ENCODE results near the gene ERO1A.

Gene ERO1A

DNA sequence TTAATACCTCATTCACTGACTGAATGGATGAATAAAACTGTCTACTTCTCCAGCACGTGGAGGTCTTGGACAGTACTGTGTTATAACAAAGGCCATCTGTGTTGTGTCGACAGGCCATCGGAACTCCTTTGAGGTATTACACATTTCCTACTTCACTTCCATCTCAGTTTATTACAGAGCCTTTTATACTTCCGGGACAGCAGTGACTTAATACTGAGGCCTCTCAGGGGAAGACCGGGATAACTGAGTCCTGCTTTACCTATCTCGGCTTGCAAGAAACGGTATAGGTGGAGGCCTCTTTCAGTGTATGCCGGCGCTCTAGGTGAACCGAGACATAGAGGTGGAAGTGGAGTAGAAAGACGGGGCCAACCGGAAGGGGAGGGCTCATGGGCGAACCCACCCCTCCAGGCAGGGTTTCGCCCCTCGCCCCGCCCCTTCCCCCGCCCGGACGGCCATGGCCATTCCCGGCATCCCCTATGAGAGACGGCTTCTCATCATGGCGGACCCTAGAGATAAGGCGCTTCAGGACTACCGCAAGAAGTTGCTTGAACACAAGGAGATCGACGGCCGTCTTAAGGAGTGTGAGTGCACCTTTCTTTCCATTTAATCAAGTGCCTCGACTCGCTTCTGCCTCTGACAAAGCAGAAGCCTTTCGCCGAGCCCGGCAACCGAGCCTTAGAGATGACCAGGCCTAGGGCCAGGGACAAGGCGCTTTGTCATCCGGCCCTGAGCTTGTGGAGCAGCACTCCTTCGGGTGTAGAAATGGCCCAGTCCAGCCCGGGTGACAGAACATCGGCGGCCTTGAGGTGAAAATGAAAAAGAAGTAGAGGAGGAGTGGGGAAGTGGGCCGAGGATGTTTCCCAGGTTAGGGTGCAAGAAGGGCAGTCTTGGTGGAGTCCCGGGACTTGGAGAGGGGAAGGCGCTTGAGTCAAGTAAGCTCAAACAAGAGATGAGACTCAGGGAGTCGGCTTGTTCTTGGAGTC, 11.7 kb upstream of the ERO1A start, which contains the start of gene PSMC6:
TSS of gene PSMC6 (plus strand) at position 477 of the 983 bp plus-strand sequence. CDS start at position 497, 20 bp downstream.
- H3K9ac ChIP-seq = peak within 1 kb of the TSS; percentile 59
- peak within 1 kb of the TSS; percentile 85 for H3K4me2 ChIP-seq (ENCODE audit: low read length)
- TF ChIP-seq, protein P1, sequence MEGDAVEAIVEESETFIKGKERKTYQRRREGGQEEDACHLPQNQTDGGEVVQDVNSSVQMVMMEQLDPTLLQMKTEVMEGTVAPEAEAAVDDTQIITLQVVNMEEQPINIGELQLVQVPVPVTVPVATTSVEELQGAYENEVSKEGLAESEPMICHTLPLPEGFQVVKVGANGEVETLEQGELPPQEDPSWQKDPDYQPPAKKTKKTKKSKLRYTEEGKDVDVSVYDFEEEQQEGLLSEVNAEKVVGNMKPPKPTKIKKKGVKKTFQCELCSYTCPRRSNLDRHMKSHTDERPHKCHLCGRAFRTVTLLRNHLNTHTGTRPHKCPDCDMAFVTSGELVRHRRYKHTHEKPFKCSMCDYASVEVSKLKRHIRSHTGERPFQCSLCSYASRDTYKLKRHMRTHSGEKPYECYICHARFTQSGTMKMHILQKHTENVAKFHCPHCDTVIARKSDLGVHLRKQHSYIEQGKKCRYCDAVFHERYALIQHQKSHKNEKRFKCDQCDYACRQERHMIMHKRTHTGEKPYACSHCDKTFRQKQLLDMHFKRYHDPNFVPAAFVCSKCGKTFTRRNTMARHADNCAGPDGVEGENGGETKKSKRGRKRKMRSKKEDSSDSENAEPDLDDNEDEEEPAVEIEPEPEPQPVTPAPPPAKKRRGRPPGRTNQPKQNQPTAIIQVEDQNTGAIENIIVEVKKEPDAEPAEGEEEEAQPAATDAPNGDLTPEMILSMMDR (IDR thresholded peaks at IDR 0.05) = no peak
- peaks cover 17% of the 10 kb centered on the region for H3K4me1 ChIP-seq
- no peaks in the 10 kb centered on the region for H3K9me3 ChIP-seq (ENCODE audit: control insufficient read depth, low read length)
- peak within 1 kb of the TSS; percentile 99 for H2AFZ ChIP-seq
- peaks cover 15% of the 10 kb centered on the region for H3K79me2 ChIP-seq
- no peaks in the 10 kb centered on the region for H3K27me3 ChIP-seq (ENCODE audit: control insufficient read depth, insufficient read depth, low read length)
- H3K4me3 ChIP-seq (ENCODE audit: low read depth, low read length) = peak within 1 kb of the TSS; percentile 99
- no peaks in the 10 kb centered on the region for H3K36me3 ChIP-seq (ENCODE audit: control insufficient read depth, insufficient read depth, low read length)
- peak within 1 kb of the TSS; percentile 92 for H3K27ac ChIP-seq

DNA sequence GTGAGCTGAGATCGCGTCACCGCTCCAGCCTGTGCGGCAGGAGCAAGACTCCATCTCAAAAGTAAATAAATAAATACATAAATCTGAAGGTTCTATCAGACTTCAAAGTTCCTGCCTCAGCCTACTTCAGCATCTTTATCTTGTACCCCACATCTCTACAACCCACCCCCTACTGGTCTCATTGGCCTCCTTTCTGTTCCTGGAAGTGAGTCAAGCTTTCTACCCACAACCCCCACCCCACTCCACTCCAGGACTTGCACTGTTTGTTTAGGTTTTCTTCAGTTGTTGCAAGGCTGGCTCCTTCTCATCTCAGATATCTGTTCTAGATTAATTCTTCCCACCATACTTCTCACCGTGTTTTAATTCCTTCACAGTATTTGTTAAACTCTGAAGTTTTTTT, 10.9 kb upstream of the ERO1A start:
- H2AFZ ChIP-seq = peak overlapping the region; percentile 99
- no peaks in the 10 kb centered on the region for H3K27me3 ChIP-seq (ENCODE audit: control insufficient read depth, insufficient read depth, low read length)
- H3K79me2 ChIP-seq = peaks cover 15% of the 10 kb centered on the region
- H3K36me3 ChIP-seq (ENCODE audit: control insufficient read depth, insufficient read depth, low read length) = no peaks in the 10 kb centered on the region
- TF ChIP-seq, protein P1 (IDR thresholded peaks at IDR 0.05) = no peak
- H3K4me3 ChIP-seq (ENCODE audit: low read depth, low read length) = peak overlapping the region; percentile 99
- H3K9ac ChIP-seq = no peak overlapping the region
- H3K4me1 ChIP-seq = peaks cover 17% of the 10 kb centered on the region
- H3K27ac ChIP-seq = peak overlapping the region; percentile 92
- H3K9me3 ChIP-seq (ENCODE audit: control insufficient read depth, low read length) = no peaks in the 10 kb centered on the region
- peak overlapping the region; percentile 82 for H3K4me2 ChIP-seq (ENCODE audit: low read length)

DNA sequence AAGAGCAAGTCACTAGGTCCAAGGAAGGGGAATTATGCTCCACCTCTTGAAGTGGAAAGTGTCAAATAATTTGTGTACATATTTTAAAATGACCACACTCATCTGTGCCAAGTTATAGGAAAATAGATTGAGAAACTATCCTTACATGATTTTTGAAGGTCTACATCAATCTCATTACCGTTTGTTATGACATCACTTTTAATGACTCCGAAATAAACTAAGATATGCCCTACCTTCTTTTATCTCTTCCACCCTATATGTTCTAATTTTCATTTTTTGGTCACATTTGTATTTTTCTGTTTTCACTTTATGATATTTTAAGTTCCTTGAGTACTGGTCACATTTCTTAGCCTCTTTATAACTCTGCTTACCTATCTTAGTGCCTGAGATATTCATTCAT, 8.3 kb upstream of the ERO1A start:
- no peaks in the 10 kb centered on the region for H3K9me3 ChIP-seq (ENCODE audit: control insufficient read depth, low read length)
- H3K27ac ChIP-seq = no peak overlapping the region
- H3K4me1 ChIP-seq = peaks cover 12% of the 10 kb centered on the region
- no peak overlapping the region for H3K4me2 ChIP-seq (ENCODE audit: low read length)
- H2AFZ ChIP-seq = no peak overlapping the region
- no peaks in the 10 kb centered on the region for H3K36me3 ChIP-seq (ENCODE audit: control insufficient read depth, insufficient read depth, low read length)
- H3K9ac ChIP-seq = no peak overlapping the region
- no peak overlapping the region for H3K4me3 ChIP-seq (ENCODE audit: low read depth, low read length)
- H3K27me3 ChIP-seq (ENCODE audit: control insufficient read depth, insufficient read depth, low read length) = no peaks in the 10 kb centered on the region
- TF ChIP-seq, protein P1 (IDR thresholded peaks at IDR 0.05) = no peak
- peaks cover 15% of the 10 kb centered on the region for H3K79me2 ChIP-seq

DNA sequence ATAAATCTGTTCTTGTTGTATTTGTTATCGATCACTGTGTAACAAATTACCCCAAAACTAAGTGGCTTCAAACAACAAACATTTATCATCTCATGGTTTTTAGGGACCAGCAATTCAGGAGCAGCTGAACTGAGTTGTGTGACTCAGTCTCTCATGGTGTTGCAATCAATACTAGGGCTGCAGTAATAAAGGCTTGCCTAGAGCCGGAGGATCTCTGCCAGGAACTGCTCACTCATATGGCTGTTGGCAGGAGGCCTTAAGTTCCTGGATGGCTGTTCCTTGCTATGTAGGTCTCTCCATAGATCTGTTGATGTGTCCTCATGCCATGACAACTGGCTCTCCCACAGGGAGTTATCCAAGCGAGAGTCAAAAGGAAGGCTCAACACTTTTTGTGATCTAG, 7.9 kb upstream of the ERO1A start:
- H3K9ac ChIP-seq = no peak overlapping the region
- no peak overlapping the region for H3K27ac ChIP-seq
- no peak overlapping the region for H3K4me3 ChIP-seq (ENCODE audit: low read depth, low read length)
- TF ChIP-seq, protein P1 (IDR thresholded peaks at IDR 0.05) = no peak
- H2AFZ ChIP-seq = no peak overlapping the region
- peaks cover 14% of the 10 kb centered on the region for H3K79me2 ChIP-seq
- peaks cover 9% of the 10 kb centered on the region for H3K4me1 ChIP-seq
- H3K4me2 ChIP-seq (ENCODE audit: low read length) = no peak overlapping the region
- H3K27me3 ChIP-seq (ENCODE audit: control insufficient read depth, insufficient read depth, low read length) = no peaks in the 10 kb centered on the region
- no peaks in the 10 kb centered on the region for H3K36me3 ChIP-seq (ENCODE audit: control insufficient read depth, insufficient read depth, low read length)
- no peaks in the 10 kb centered on the region for H3K9me3 ChIP-seq (ENCODE audit: control insufficient read depth, low read length)
